ES-I3 (cell line): ENCODE data around the gene KRTAP10-1.
"Not testable (repeated sequence)": the region's sequence is repeated elsewhere in the genome, so short reads cannot be mapped to it uniquely, and the experiment has no call there.

Source experiments
- H3K36me3 ChIP-seq: 2 replicates; pipeline ENCODE4 v1.6.1; 2013; ENCODE audit warnings: mild to moderate bottlenecking, low read length, control low read depth, moderate library complexity; ENCODE audit not compliant: insufficient read depth
- H3K4me1 ChIP-seq: 2 replicates; pipeline ENCODE4 v1.6.1; 2013; ENCODE audit warnings: mild to moderate bottlenecking, control low read depth, low read length; ENCODE audit not compliant: insufficient read depth
- H3K9ac ChIP-seq: 2 replicates; pipeline ENCODE4 v1.6.1; 2013; ENCODE audit warnings: low read depth, mild to moderate bottlenecking, low read length, moderate library complexity
- H3K9me3 ChIP-seq: 2 replicates; pipeline ENCODE4 v1.6.1; 2013; ENCODE audit warnings: mild to moderate bottlenecking, low read length, moderate library complexity; ENCODE audit not compliant: control insufficient read depth, insufficient read depth

Gene KRTAP10-1

DNA sequence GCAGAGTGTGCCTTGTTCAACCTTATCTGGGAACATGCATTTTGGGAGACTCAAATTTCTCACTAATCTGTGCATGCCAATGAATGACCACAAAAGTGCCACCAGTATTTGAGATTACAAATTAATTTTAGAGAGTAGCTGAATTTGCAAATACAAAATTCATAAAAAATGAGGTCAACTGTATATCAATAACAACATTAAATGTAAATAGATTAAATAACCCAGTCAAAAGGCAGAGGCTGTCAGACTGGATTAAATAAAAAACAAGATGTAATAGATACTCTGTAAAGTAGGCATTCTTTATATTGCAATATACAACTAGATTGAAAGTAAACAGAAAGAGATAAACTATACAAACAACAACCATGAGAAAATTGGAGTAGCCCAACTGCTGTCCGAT lies 24.1 kb upstream of the KRTAP10-1 start:
- Histone ChIP-seq H3K36me3 (no peaks in the 10 kb centered on the region), H3K4me1 (no peaks in the 10 kb centered on the region), H3K9me3 (no peaks in the 10 kb centered on the region), H3K9ac (no peak overlapping the region)

DNA sequence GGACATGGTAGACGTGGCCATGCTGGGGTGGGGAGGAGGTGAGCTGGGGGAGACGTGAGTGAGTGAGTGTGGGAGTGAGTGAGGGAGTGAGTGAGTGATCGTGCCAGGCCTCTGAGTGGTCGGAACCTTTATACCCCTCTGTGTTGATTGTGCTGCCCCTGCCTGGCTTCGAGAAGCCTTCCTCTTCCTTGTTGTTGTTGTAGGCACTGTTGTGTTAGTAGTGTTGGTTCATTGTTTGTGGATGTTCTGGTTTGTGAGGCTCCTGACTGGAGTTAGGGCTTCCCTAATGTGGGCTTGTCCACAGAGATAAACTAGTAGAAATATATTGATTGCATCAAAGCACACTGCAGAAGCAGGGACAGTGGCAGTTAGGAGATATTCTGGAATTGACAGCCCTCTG lies 18.7 kb upstream of the KRTAP10-1 start, which contains the start of gene KRTAP10-3:
Gene KRTAP10-3 (minus strand): TSS at position 101 of the 400 bp plus-strand sequence. CDS start 80 bp downstream, at position 21.
- Histone ChIP-seq H3K9ac (no peak within 1 kb of the TSS), H3K4me1 (0 out of 2 replicates have a peak, but pooled peaks cover 3% of the 10 kb centered on the region), H3K36me3 (no peaks in the 10 kb centered on the region), H3K9me3 (no peaks in the 10 kb centered on the region)

DNA sequence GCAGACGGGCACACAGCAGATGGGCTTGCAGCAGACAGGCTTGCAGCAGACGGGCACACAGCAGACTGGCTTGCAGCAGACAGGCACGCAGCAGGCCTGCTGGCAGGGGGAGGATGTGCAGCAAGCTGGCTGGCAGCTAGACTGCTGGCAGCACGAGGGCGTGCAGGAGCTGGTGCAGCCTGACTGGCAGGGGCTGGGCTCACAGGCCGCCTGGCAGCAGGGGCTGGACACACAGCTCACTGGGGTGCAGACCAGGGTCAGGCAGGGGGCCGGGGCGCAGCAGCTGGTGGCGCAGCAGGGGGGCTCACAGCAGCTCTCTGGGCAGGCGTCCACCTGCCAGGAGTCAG lies 18.3 kb upstream of the KRTAP10-1 start:
- H3K36me3 ChIP-seq, H3K4me1 ChIP-seq, H3K9me3 ChIP-seq, H3K9ac ChIP-seq: not testable (repeated sequence)

DNA sequence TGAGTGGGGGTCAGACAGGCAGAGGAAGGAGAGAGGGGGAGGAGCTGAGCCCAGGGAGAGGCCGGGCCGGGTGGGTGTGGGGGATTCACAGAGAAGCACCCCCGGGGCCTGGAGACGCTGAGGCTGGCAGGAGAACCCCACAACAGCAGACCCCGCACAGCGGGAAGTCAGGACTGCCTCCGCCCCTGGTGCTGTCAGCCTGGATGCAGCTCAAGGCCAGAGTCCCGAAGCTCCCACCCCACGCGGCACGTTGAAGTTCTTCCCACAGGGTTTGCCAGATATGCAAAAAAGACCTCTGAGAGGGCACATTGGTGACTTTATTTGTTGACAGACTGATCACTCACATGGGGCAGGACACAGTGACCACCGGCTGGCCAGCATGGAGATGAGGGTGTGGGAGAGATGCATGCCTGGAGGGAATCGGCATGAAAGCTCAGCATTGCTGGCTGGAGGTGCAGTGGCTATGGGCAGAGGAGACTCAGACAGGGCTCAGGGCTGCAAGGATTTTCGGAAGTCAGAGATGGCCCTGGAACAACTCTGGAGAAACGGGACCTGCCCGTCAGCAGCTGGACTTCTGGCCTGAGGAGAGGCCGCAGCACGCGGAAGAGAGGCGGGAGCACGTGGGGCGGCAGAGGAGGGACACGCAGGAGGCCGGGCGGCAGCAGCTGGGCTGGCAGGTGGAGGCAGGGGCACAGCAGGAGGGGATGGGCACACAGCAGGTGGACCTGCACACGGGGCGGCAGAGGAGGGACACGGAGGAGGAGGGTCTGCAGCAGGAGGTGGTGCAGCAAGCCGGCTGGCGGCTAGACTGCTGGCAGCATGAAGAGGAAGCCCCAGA lies 17.7 kb upstream of the KRTAP10-1 start:
- Histone ChIP-seq H3K36me3 (no peaks in the 10 kb centered on the region), H3K9me3 (no peaks in the 10 kb centered on the region), H3K9ac (no peak overlapping the region), H3K4me1 (0 out of 2 replicates have a peak, but pooled peaks cover 3% of the 10 kb centered on the region)

DNA sequence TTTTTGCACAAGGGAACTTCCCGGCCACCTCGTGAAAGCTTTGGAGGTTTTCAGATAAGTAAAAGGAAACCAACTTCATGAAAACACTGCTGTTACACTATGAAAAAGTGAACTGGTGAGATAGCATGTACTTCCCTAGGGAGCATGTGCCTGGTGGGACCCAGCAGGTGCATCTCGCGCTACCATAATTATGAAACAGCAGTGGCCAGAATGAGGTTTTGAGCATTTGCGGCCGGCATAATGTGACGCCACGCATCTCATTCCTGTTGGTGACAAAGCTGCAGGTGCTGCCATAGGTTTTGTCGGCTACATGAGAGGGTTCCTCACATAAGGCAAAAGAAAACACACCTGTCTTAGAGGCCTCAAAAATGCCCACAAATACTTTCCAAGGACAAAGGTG lies 16.9 kb upstream of the KRTAP10-1 start:
- Histone ChIP-seq H3K9me3 (no peaks in the 10 kb centered on the region), H3K4me1 (peaks cover 9% of the 10 kb centered on the region), H3K9ac (no peak overlapping the region), H3K36me3 (no peaks in the 10 kb centered on the region)

DNA sequence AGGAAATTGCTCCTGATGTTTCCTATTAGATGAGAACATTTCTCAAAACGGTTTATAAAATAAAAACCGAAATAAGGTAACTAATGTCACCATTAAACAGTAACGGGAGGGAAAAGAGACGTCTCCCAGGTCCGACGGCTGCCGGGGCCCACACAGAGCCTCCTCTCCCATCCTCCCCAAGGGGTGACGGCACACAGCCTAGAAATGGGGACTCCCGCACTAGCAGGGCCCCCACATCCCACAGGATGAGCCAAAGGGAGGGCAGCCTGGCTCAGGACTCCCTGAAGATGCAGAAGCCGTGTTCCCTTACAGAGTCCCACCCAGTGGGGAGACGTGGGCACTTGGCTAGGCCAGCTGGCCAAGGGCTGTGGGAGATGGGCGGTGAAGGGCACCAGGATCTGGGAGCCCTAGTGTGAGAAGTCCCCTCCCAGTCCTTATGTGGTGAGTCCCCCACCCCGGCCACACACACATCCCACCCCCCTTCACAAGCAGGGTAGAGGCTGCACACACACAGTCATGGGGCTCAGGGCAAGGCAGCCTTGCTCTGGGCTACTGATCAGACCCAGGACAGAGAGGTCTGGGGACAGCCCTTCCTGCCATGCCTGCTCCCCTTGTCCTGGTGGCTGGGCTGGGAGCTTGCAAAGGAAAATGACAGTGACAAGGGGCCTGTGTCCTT lies 15.3 kb upstream of the KRTAP10-1 start:
- H3K9ac ChIP-seq: no peak overlapping the region
- no peaks in the 10 kb centered on the region for H3K36me3 ChIP-seq
- no peaks in the 10 kb centered on the region for H3K9me3 ChIP-seq
- H3K4me1 ChIP-seq: peaks cover 9% of the 10 kb centered on the region

DNA sequence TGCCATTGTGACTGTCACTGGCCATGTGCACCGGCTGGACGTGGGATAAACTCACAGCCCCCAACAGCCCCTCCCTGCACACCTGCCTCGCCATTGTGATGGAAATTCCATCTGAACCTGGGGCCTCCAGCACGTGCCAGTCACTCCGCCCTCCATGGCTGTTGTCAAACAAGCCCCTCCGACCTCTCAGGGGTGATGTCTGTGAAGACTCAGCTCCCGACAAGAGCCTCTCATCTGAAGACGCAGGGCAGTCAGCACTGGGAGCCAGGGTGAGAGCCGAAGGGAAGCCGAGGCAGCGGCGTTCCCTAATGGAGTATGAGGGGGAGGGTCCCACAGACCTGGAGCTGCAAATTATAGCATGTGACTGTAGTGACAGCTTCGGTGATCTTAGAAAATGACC lies 12.7 kb upstream of the KRTAP10-1 start:
- no peaks in the 10 kb centered on the region for H3K36me3 ChIP-seq
- H3K4me1 ChIP-seq: peaks cover 25% of the 10 kb centered on the region
- no peaks in the 10 kb centered on the region for H3K9me3 ChIP-seq
- no peak overlapping the region for H3K9ac ChIP-seq

DNA sequence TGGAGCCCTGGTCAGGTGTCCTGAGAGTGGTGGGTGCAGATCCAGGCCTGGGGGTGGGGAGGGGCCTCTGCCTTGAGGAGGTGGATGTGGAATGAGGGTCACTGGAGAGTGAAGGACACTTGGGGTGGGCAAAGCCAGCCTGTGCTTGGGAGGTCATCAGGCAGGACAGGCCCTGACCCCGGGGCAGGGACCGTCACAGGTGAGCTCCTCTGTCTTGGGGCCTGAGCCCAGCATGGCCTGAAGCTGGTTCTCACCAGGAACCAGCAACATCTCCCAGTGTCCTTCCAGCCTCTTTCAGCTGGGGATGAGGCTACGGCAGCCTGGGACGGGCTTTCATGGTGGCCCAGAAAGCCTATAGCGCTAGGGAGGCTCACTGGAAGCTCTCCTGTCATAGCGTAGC lies 12.1 kb upstream of the KRTAP10-1 start:
- H3K9ac ChIP-seq: no peak overlapping the region
- H3K4me1 ChIP-seq: peaks cover 23% of the 10 kb centered on the region
- no peaks in the 10 kb centered on the region; the same call in 1 of the 2 replicates for H3K9me3 ChIP-seq
- no peaks in the 10 kb centered on the region for H3K36me3 ChIP-seq

DNA sequence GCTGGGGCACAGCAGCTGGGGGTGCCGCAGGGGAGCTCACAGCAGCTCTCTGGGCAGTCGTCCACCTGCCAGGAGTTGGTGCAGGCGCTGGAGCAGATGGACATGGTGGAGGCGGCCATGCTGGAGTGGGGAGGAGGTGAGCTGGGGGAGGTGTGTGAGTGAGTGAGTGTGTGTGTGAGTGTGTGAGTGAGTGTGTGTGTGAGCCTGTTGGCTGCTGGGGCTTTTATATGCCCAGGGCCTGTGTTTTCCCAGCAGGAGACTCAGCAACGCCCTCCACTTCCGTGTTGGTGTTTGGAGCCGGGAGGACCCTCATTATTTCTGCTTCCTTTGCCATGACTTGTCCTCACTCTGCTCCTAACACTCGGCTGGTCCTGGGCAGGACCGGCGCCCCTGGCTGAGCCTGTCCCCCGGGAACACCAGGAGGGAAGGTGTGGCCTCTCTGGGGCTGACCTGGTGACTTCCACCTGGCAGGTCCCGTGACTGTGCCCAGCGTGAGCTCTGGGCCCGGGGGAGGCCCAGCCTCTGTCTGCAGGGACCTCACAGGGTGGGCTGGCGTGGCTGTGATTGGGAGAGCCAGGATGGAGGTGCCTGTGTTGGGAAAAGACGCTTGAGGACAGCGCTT lies 11.5 kb upstream of the KRTAP10-1 start, which contains the start of gene KRTAP10-2:
Gene KRTAP10-2 (minus strand): TSS at position 166 of the 622 bp plus-strand sequence. CDS start 47 bp downstream, at position 119.
- Histone ChIP-seq H3K36me3 (no peaks in the 10 kb centered on the region), H3K9me3 (no peaks in the 10 kb centered on the region; the same call in 1 of the 2 replicates), H3K9ac (no peak within 1 kb of the TSS), H3K4me1 (peaks cover 23% of the 10 kb centered on the region)

DNA sequence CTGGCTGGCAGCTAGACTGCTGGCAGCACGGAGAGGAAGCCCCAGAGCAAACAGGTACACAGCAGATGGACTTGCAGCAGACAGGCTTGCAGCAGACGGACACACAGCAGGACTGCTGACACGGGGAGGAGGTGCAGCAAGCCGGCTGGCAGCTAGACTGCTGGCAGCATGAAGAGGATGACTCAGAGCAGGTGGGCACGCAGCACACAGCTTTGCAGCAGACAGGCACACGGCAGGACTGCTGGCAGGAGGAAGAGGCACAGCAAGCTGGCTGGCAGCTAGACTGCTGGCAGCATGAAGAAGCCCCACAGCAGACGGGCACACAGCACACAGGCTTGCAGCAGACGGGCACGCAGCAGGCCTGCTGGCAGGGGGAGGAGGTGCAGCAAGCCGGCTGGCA lies 10.8 kb upstream of the KRTAP10-1 start:
- no peaks in the 10 kb centered on the region; the same call in 1 of the 2 replicates for H3K9me3 ChIP-seq
- no peak overlapping the region for H3K9ac ChIP-seq
- H3K4me1 ChIP-seq: peaks cover 23% of the 10 kb centered on the region

DNA sequence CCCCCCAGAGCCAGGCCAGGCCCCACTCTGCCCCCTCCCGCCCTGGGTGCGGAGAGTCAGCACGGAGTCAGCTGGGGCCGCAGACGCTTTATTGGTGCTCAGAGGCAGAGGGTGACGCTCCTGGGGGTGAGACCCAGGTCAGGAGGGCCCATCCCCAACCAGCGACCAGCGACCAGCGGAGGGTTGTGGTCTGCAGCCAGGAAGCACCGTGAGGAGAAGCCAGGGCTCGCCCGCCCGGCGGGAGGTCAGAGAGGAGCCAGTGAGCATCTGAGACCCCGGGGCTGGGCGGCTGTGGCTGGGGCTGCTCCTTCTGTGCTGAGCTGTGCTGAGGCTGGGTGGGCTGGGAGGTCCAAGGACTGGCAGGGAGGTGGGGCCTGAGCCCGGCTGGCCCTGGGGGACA lies 10.3 kb upstream of the KRTAP10-1 start:
- not testable (repeated sequence) for H3K9me3 ChIP-seq, H3K9ac ChIP-seq, H3K36me3 ChIP-seq
- H3K4me1 ChIP-seq: peaks cover 23% of the 10 kb centered on the region

More for the DNA sequence above, 10.8 kb upstream of the KRTAP10-1 start:
- H3K36me3 ChIP-seq: no peaks in the 10 kb centered on the region

DNA sequence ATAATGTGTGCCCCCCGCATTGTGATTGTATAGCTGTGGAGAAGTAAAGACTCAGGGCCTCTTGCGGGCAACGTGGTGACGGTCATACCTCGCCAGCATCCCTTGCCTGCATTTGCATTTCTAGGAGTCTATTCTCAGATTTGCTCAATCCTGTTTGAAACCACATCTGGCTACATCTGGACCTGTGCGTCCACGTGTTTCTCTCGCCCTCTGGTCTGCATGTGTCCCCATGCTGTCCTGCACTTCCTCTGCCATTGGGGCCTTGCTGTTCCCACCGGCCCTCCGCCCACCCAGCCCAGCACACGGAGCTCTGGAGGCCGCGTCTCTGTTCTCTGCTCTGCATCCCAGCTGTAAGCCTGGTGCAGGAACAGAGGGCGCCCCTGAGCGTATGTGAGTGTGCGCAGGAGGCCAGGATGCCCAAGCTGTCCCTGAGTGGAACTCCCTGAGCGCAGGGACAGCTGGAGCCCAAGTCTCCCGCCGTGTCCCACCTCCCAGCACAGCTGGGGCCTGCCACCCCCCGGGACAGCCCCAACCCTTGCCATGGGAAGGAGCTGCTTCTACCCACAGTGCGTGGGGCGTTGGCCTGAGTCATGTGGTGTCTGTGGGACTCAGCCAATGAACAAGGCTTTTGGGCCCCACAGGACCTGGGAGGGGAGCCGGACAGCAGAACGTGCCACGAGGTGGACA lies 9.7 kb upstream of the KRTAP10-1 start:
- H3K9ac ChIP-seq: no peak overlapping the region
- H3K9me3 ChIP-seq: no peaks in the 10 kb centered on the region; the same call in 1 of the 2 replicates
- peaks cover 23% of the 10 kb centered on the region for H3K4me1 ChIP-seq
- no peaks in the 10 kb centered on the region for H3K36me3 ChIP-seq

DNA sequence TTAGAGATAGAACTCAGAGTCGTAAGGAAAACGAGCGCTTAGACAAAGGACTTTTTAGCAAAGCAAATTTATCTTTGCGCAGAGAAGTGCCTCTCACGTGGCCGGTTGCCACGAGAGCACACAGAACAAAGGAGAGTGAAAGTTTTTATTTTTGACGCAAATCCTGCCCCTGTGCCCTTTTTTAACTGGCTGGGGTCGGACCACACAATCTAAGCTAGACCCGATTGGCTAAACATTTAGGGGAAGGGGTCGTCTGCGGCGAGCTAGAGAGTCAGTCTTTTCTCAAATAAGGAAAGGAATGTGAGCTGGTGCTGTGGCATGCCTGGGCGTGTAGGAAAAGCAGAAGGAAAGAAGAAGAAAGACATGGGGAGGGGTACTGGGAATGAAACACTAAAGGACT lies 8.9 kb upstream of the KRTAP10-1 start:
- H3K36me3 ChIP-seq: no peaks in the 10 kb centered on the region
- H3K4me1 ChIP-seq: peaks cover 23% of the 10 kb centered on the region
- H3K9ac ChIP-seq: no peak overlapping the region
- H3K9me3 ChIP-seq: peaks cover under 1% of the 10 kb centered on the region; the same call in 1 of the 2 replicates

DNA sequence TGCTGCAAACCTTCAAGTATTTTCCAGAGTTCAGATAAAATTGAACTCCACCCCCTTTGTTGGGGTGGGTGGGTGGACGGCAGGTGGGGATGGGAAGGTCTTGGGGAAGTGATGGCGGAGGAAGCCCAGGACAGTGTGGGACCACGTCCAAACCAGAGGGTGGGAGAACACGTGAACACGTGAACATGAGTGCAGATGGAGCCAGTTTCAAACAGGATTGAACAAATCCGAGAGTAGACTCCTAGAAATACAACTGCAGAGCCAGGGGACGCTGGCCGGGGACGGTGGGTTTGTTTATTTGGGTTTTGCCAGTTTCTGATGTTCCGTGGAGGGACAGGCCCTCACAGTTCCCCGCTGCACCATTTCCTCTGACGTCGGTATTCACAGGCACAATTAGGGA lies 8.4 kb upstream of the KRTAP10-1 start:
- Histone ChIP-seq H3K36me3 (no peaks in the 10 kb centered on the region), H3K4me1 (peaks cover 23% of the 10 kb centered on the region), H3K9me3 (peaks cover 2% of the 10 kb centered on the region; the same call in 1 of the 2 replicates), H3K9ac (no peak overlapping the region)
